Measurements from ENCODE around the gene CHKA. TPM values are rescaled to one million over a fixed set of nuclear protein-coding genes. Genes with fewer than 3 reads are reported as not detected.

CHKA gene
- total and polyA plus RNA-seq, 8 donors = 20.9 to 227 (median 101) TPM

DNA sequence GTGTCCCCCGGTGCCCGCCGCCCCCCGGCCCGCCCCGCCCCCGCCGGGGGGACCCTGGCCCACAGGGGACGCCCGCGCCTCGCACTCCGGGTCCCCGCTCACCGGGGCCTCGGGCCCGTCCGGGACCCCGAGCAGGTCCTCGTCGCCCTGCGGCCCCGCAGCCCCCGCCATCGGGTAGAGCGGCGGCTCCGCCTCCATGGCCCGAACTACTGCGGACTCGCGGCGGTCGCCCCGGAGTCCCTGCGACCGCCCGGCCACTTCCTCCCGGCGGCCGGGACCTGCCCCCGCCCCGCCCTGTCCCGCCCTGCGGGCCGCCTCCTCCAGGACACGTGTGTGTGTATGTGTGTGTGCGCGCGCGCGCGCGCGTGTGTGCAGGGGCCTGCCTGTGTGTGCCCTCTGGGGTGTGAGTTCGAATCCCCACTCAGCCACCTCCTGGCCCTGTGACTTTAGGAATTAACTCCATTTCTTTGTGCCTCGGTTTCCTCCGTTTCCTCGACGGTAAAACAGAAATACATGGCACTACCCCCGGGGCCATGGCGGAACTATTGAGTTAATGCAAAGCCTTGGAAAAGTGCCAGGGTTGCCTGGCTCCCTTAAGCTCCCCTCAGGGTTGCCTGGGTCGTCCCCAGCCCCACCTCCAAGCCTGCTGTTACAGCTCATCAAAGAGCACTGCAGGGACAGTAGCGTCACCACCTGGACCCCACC, 117.2 kb downstream of the CHKA start, which contains the start of gene UNC93B1:
UNC93B1 (minus strand) TSS at position 252 of the 705 bp plus-strand sequence; CDS start at position 198, 54 bp downstream.
- Histone ChIP-seq H3K27ac (peak within 1 kb of the TSS; percentile 60 to 91 (median 87)), H3K9me3 (no peaks in the 10 kb centered on the region), H3K4me1 (peaks cover 15 to 51% (median 43%) of the 10 kb centered on the region in 4 donors), H3K27me3 (no peaks in the 10 kb centered on the region), H3K4me3 (peak within 1 kb of the TSS; percentile 68 to 82 (median 77)), H3K36me3 (peaks cover 0 to 3% (median 0%) of the 10 kb centered on the region in 4 donors)
- 3 to 22% (median 4%) methylated on average over 7 to 64 of the region's 64 CpGs for WGBS, 5 donors
- intact Hi-C loops (cut with DNase I; ENCODE audit: low total_unique reads) = no loop called here
- peak; percentile 93 to 94 for DNase-seq
- TF ChIP-seq POLR2AphosphoS5 (IDR thresholded peaks at IDR 0.05) (peak in 2 of 3 donors; percentile 59 to 67), EP300 (IDR thresholded peaks at IDR 0.05) (no peak), POLR2A (IDR thresholded peaks at IDR 0.05) (no peak)

DNA sequence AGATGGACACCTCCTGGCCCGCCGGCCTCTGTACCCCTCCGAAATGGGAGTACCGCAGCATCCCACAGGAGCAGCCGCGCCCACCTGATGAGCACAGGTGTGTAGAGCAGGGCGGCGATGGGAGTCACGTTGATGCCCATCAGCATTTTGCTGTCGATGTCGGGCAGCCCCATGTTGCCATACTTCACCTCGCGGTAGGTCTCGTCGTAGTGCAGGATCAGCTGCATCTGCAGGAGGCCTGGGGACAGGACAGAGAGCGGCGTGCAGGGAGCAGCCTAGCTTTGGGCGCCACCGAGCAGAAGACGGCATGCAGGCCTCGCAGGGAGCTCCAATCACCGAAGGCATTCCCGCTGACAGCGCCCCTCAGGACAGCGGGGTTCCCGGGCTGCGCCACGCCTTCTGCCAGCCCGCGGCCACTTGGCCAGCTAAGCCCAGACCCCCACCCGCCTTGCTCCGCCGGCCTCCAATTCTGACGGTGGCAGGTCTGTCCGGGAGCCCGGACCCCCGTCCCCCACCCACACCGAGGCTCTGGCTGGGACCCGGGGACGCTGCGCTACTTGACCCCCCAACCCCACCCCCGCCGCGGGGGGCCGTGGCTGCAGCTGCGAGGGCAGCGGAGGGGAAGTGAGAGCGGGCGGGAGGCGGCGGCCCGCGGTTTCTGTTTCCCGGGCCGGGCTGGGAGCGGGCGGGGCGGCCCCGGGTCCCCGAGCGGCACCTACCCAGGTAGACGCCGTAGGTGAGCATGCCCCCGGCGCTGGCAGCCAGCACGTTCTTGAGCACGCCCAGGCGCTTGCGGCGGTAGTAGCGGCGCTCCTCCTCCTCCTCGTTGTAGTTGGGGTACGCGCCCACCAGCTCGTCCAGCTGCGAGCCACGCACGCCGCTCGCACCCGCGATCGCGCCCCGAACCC, 118.0 kb downstream of the CHKA start:
- 11 to 39% (median 13%) methylated on average over 30 to 86 of the region's 86 CpGs for WGBS, 5 donors
- TF ChIP-seq POLR2A (IDR thresholded peaks at IDR 0.05) (no peak), POLR2AphosphoS5 (IDR thresholded peaks at IDR 0.05) (no peak), EP300 (IDR thresholded peaks at IDR 0.05) (no peak)
- TF ChIP-seq, protein P1, sequence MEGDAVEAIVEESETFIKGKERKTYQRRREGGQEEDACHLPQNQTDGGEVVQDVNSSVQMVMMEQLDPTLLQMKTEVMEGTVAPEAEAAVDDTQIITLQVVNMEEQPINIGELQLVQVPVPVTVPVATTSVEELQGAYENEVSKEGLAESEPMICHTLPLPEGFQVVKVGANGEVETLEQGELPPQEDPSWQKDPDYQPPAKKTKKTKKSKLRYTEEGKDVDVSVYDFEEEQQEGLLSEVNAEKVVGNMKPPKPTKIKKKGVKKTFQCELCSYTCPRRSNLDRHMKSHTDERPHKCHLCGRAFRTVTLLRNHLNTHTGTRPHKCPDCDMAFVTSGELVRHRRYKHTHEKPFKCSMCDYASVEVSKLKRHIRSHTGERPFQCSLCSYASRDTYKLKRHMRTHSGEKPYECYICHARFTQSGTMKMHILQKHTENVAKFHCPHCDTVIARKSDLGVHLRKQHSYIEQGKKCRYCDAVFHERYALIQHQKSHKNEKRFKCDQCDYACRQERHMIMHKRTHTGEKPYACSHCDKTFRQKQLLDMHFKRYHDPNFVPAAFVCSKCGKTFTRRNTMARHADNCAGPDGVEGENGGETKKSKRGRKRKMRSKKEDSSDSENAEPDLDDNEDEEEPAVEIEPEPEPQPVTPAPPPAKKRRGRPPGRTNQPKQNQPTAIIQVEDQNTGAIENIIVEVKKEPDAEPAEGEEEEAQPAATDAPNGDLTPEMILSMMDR (IDR thresholded peaks at IDR 0.05) = no peak
- intact Hi-C loops (cut with DNase I; ENCODE audit: low total_unique reads) = no loop called here
- Histone ChIP-seq H3K27ac (peak overlapping the region; percentile 60 to 91 (median 87)), H3K9me3 (no peaks in the 10 kb centered on the region), H3K4me3 (peak overlapping the region; percentile 68 to 82 (median 77)), H3K4me1 (peaks cover 9 to 43% (median 35%) of the 10 kb centered on the region in 4 donors), H3K27me3 (no peaks in the 10 kb centered on the region), H3K36me3 (peaks cover 0 to 7% (median 0%) of the 10 kb centered on the region in 4 donors)
- peak; percentile 75 to 79 for DNase-seq

Small RNA genes within 50 kb of the gene (small RNA-seq; reads per million reads assigned to genes)
- gene MIR6753 = 0 to 0.39 (median 0.07) reads per million in 4 donors

Other genes starting within 250 kb of the CHKA start
- 100 to 1,000 TPM in 1 of 5 donors, 10 to 100 TPM in 4; 33.8 to 215 (median 43.6) TPM for gene UNC93B1, start 117.3 kb downstream of the CHKA start, total RNA-seq
- gene UNC93B1, start 117.3 kb downstream of the CHKA start, polyA plus RNA-seq = 10 to 100 TPM; 11.6 to 33.7 (median 15.6) TPM
- 10 to 100 TPM in 3 of 5 donors, 1 to 10 TPM in 2; 2.9 to 55.0 (median 21.2) TPM for gene ALDH3B1, start 111.1 kb downstream of the CHKA start, total RNA-seq
- 10 to 100 TPM in 2 of 3 donors, 1 to 10 TPM in 1; 6.7 to 13.3 (median 12.7) TPM for gene ALDH3B1, start 111.1 kb downstream of the CHKA start, polyA plus RNA-seq
- 100 to 1,000 TPM in 3 of 5 donors, 10 to 100 TPM in 2; 52.0 to 310 (median 123) TPM for gene NDUFS8, start 90.7 kb downstream of the CHKA start, total RNA-seq
- gene NDUFS8, start 90.7 kb downstream of the CHKA start, polyA plus RNA-seq = 100 to 1,000 TPM; 187 to 263 (median 224) TPM
- gene TCIRG1, start 82.4 kb downstream of the CHKA start, total RNA-seq = 100 to 1,000 TPM in 4 of 5 donors, 10 to 100 TPM in 1; 46.3 to 835 (median 484) TPM
- 100 to 1,000 TPM in 2 of 3 donors, 10 to 100 TPM in 1; 96.7 to 147 (median 111) TPM for gene TCIRG1, start 82.4 kb downstream of the CHKA start, polyA plus RNA-seq
- gene KMT5B, start 91.9 kb upstream of the CHKA start, total RNA-seq = 10 to 100 TPM; 17.4 to 52.7 (median 31.6) TPM
- 10 to 100 TPM; 14.3 to 20.6 (median 14.8) TPM for gene KMT5B, start 91.9 kb upstream of the CHKA start, polyA plus RNA-seq
- 10 to 100 TPM in 4 of 5 donors, 1 to 10 TPM in 1; 5.8 to 35.1 (median 18.0) TPM for gene C11orf24, start 150.6 kb upstream of the CHKA start, total RNA-seq
- gene C11orf24, start 150.6 kb upstream of the CHKA start, polyA plus RNA-seq = 10 to 100 TPM; 16.3 to 24.6 (median 22.3) TPM
- gene LRP5, start 191.2 kb upstream of the CHKA start, total RNA-seq = 100 to 1,000 TPM in 2 of 5 donors, 10 to 100 TPM in 3; 36.5 to 152 (median 64.7) TPM
- 10 to 100 TPM; 11.8 to 42.4 (median 26.6) TPM for gene LRP5, start 191.2 kb upstream of the CHKA start, polyA plus RNA-seq

Measured in stomach (tissue), 9 donors.